HepG2 (cell line): ENCODE measurements around the gene TMEM185B.

Source experiments
- JUN ChIP-seq: sonication (generic); formaldehyde crosslinking; IDR thresholded peaks from 2 replicates; pipeline ENCODE4 v1.4.0; 2020; ENCODE audit warnings: mild to moderate bottlenecking, missing genetic modification reagents
- KDM4B ChIP-seq: sonication (generic); formaldehyde crosslinking; IDR thresholded peaks from 2 replicates; pipeline ENCODE4 v1.4.0; 2020; ENCODE audit warnings: missing genetic modification reagents
- TF ChIP-seq, protein P1 (sequence below): sonication (generic); formaldehyde crosslinking; IDR thresholded peaks from 2 replicates; pipeline ENCODE4 v1.9.0; 2021; ENCODE audit warnings: missing genetic modification reagents, borderline replicate concordance
- TF ChIP-seq, protein P2 (sequence below): sonication (generic); formaldehyde crosslinking; IDR thresholded peaks from 2 replicates; pipeline ENCODE4 v1.4.0; 2020; ENCODE audit warnings: mild to moderate bottlenecking, missing genetic modification reagents
- TF ChIP-seq, protein P3 (sequence below): sonication (generic); formaldehyde crosslinking; IDR thresholded peaks from 2 replicates; pipeline ENCODE4 v1.4.0; 2020; ENCODE audit warnings: mild to moderate bottlenecking, missing genetic modification reagents, borderline replicate concordance
- TF ChIP-seq, protein P4 (sequence below): sonication (generic); formaldehyde crosslinking; IDR thresholded peaks from 2 replicates; pipeline ENCODE4 v1.5.0; 2020; ENCODE audit warnings: mild to moderate bottlenecking, missing genetic modification reagents, moderate library complexity

DNA sequence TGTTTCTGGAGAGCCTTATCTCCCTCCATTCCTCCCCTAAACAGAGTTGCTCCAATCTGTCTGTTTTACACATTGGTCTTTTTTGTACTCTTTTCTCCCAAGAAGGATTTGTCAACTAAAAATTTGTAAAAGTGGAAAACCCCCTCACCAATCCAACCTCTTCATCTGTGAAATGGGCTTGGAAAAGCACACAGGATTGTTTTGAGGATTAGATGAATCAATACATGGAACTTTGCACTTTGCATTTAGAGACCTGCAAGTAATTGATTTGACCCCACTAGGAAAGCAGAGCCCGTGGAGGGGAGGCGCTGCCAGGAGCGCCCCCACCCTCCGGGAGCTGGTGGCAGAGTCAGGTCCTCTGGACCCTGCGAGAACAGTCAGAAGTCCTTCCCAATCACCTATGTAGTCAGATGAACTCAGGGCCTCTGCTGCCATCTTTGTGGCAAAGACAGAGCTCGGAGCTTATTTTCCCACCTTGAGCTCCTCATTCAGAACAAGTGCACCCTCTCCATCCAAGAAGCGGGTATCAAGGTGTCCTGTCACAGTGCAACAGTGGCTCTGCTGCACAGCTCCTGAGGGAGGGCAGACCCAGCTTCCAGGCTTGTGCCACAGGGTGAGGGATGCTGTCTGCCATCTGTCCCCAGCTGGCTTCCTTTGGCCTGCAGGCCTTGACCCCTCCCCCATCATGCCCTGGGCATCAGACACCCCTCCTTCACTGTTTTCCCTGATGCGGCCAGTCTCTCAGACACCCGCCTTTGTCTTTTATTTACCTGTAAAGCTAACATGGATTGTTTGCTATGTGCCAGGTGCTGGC is 1.7 kb upstream of the TMEM185B start:
- TF ChIP-seq, protein P1, sequence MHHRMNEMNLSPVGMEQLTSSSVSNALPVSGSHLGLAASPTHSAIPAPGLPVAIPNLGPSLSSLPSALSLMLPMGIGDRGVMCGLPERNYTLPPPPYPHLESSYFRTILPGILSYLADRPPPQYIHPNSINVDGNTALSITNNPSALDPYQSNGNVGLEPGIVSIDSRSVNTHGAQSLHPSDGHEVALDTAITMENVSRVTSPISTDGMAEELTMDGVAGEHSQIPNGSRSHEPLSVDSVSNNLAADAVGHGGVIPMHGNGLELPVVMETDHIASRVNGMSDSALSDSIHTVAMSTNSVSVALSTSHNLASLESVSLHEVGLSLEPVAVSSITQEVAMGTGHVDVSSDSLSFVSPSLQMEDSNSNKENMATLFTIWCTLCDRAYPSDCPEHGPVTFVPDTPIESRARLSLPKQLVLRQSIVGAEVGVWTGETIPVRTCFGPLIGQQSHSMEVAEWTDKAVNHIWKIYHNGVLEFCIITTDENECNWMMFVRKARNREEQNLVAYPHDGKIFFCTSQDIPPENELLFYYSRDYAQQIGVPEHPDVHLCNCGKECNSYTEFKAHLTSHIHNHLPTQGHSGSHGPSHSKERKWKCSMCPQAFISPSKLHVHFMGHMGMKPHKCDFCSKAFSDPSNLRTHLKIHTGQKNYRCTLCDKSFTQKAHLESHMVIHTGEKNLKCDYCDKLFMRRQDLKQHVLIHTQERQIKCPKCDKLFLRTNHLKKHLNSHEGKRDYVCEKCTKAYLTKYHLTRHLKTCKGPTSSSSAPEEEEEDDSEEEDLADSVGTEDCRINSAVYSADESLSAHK (CRISPR knock-in tag): no peak
- TF ChIP-seq KDM4B (CRISPR knock-in tag) (no peak), JUN (CRISPR knock-in tag) (no peak)
- TF ChIP-seq, protein P2, sequence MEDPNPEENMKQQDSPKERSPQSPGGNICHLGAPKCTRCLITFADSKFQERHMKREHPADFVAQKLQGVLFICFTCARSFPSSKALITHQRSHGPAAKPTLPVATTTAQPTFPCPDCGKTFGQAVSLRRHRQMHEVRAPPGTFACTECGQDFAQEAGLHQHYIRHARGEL: no peak
- TF ChIP-seq, protein P3, sequence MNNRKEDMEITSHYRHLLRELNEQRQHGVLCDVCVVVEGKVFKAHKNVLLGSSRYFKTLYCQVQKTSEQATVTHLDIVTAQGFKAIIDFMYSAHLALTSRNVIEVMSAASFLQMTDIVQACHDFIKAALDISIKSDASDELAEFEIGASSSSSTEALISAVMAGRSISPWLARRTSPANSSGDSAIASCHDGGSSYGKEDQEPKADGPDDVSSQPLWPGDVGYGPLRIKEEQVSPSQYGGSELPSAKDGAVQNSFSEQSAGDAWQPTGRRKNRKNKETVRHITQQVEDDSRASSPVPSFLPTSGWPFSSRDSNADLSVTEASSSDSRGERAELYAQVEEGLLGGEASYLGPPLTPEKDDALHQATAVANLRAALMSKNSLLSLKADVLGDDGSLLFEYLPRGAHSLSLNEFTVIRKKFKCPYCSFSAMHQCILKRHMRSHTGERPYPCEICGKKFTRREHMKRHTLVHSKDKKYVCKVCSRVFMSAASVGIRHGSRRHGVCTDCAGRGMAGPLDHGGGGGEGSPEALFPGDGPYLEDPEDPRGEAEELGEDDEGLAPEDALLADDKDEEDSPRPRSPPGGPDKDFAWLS (CRISPR knock-in tag): no peak
- TF ChIP-seq, protein P4, sequence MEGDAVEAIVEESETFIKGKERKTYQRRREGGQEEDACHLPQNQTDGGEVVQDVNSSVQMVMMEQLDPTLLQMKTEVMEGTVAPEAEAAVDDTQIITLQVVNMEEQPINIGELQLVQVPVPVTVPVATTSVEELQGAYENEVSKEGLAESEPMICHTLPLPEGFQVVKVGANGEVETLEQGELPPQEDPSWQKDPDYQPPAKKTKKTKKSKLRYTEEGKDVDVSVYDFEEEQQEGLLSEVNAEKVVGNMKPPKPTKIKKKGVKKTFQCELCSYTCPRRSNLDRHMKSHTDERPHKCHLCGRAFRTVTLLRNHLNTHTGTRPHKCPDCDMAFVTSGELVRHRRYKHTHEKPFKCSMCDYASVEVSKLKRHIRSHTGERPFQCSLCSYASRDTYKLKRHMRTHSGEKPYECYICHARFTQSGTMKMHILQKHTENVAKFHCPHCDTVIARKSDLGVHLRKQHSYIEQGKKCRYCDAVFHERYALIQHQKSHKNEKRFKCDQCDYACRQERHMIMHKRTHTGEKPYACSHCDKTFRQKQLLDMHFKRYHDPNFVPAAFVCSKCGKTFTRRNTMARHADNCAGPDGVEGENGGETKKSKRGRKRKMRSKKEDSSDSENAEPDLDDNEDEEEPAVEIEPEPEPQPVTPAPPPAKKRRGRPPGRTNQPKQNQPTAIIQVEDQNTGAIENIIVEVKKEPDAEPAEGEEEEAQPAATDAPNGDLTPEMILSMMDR (CRISPR knock-in tag): no peak
